ENCODE results near the gene SAMD4A. TPM values are rescaled to one million over a fixed set of nuclear protein-coding genes. Genes with fewer than 3 reads are reported as not detected.
A peak's percentile ranks its signal among the peaks of the same experiment; 100 is the strongest.
"Not testable (repeated sequence)": the region's sequence is repeated elsewhere in the genome, so short reads cannot be mapped to it uniquely, and the experiment has no call there.

The SAMD4A gene
- total RNA-seq, 1 donor from 2014 or later, result 30.0 TPM

GRCh38 chr14:54621686-54622085 is 54.8 kb downstream of the SAMD4A start:
- Mint-ChIP-seq H3K9me3 (peaks cover 22% of the 10 kb centered on the region), H3K4me3 (no peak overlapping the region), H3K27ac (peak overlapping the region; percentile 74), H3K27me3 (ENCODE audit: low read depth) (no peaks in the 10 kb centered on the region), H3K36me3 (peaks cover 4% of the 10 kb centered on the region), H3K4me1 (peaks cover 42% of the 10 kb centered on the region)
- no peak for DNase-seq (ENCODE audit: low spot score in 2 of 2, unreplicated experiment in 2 of 2)
- TF ChIP-seq CTCF (IDR thresholded peaks at IDR 0.05; ENCODE audit: unreplicated experiment), result no peak

GRCh38 chr14:54622192-54622958 is 55.4 kb downstream of the SAMD4A start:
- peaks cover 48% of the 10 kb centered on the region for H3K4me1 Mint-ChIP-seq

GRCh38 chr14:54623279-54624004 is 56.5 kb downstream of the SAMD4A start:
- DNase-seq (ENCODE audit: low spot score in 2 of 2, unreplicated experiment in 2 of 2), result no peak
- TF ChIP-seq CTCF (IDR thresholded peaks at IDR 0.05; ENCODE audit: unreplicated experiment), result no peak
- Mint-ChIP-seq H3K27ac (peak overlapping the region; percentile 62), H3K9me3 (peaks cover 11% of the 10 kb centered on the region), H3K4me3 (no peak overlapping the region), H3K4me1 (peaks cover 58% of the 10 kb centered on the region), H3K36me3 (peaks cover 4% of the 10 kb centered on the region), H3K27me3 (ENCODE audit: low read depth) (no peaks in the 10 kb centered on the region)

More at GRCh38 chr14:54622192-54622958, 55.4 kb downstream of the SAMD4A start:
- no peaks in the 10 kb centered on the region for H3K27me3 Mint-ChIP-seq (ENCODE audit: low read depth)
- H3K36me3 Mint-ChIP-seq, result peaks cover 4% of the 10 kb centered on the region
- no peak overlapping the region for H3K4me3 Mint-ChIP-seq
- H3K9me3 Mint-ChIP-seq, result peaks cover 19% of the 10 kb centered on the region
- DNase-seq (ENCODE audit: low spot score in 2 of 2, unreplicated experiment in 2 of 2), result no peak
- TF ChIP-seq CTCF (IDR thresholded peaks at IDR 0.05; ENCODE audit: unreplicated experiment), result no peak
- peak overlapping the region; percentile 68 for H3K27ac Mint-ChIP-seq

GRCh38 chr14:54624005-54624358 is 57.1 kb downstream of the SAMD4A start:
- Mint-ChIP-seq H3K27ac (peak overlapping the region; percentile 7), H3K4me1 (peaks cover 56% of the 10 kb centered on the region)
- H3K27me3 Mint-ChIP-seq (ENCODE audit: low read depth); H3K4me3 Mint-ChIP-seq; H3K36me3 Mint-ChIP-seq; H3K9me3 Mint-ChIP-seq; DNase-seq (ENCODE audit: low spot score in 2 of 2, unreplicated experiment in 2 of 2): not testable (repeated sequence)

- Mint-ChIP-seq H3K27me3 (ENCODE audit: low read depth) (no peaks in the 10 kb centered on the region), H3K36me3 (no peaks in the 10 kb centered on the region), H3K9me3 (peaks cover 2% of the 10 kb centered on the region), H3K27ac (peak overlapping the region; percentile 7), H3K4me1 (peaks cover 56% of the 10 kb centered on the region), H3K4me3 (peak overlapping the region; percentile 8)
- TF ChIP-seq CTCF (IDR thresholded peaks at IDR 0.05; ENCODE audit: unreplicated experiment), result no peak
- DNase-seq (ENCODE audit: low spot score in 2 of 2, unreplicated experiment in 2 of 2), result no peak
Measured at GRCh38 chr14:54625112-54625511, 58.2 kb downstream of the SAMD4A start.

- Mint-ChIP-seq H3K27ac (peak overlapping the region; percentile 91), H3K9me3 (peaks cover under 1% of the 10 kb centered on the region), H3K36me3 (no peaks in the 10 kb centered on the region), H3K4me3 (no peak overlapping the region), H3K4me1 (peaks cover 49% of the 10 kb centered on the region), H3K27me3 (ENCODE audit: low read depth) (no peaks in the 10 kb centered on the region)
- TF ChIP-seq CTCF (IDR thresholded peaks at IDR 0.05; ENCODE audit: unreplicated experiment), result no peak
- DNase-seq (ENCODE audit: low spot score in 2 of 2, unreplicated experiment in 2 of 2), result no peak
Measured at GRCh38 chr14:54627219-54627539, 60.3 kb downstream of the SAMD4A start.

Data from mesothelial cell of epicardium (in vitro differentiated cells).